Panc1 (cell line): ENCODE measurements around the gene CUL5. TPM values are rescaled to one million over a fixed set of nuclear protein-coding genes. Genes with fewer than 3 reads are reported as not detected.

Experiments used
- ATAC-seq: fragments of 200-7000 bp; cut with Tn5 transposase; 2 replicates; pipeline ENCODE4 v1.9.1; 2020; ENCODE audit warnings: mild to moderate bottlenecking, moderate library complexity
- BruUV-seq: library from RNA; stranded (reverse); fragments of 400-500 nt; replicated peaks from 2 replicates; lab custom pipeline; 2021; lab: Mats Ljungman, UMichigan
- CTCF ChIA-PET: fragments of 300-600 bp; sonication (Branson Sonifier 250); formaldehyde crosslinking; loops from one replicate; lab custom pipeline; 2022; ENCODE audit warnings: antibody characterized with exemption; lab: Charles Lee
- POLR2A ChIA-PET: fragments of 300-600 bp; sonication (Branson Sonifier 250); formaldehyde crosslinking; loops from one replicate; lab custom pipeline; 2022; ENCODE audit warnings: antibody characterized with exemption; lab: Charles Lee
- DNase-seq: peaks from one replicate; pipeline ENCODE4 v3.0.0-alpha.2; 2010; ENCODE audit warnings: low read depth, low spot score
- H3K27ac ChIP-seq: 2 replicates; pipeline ENCODE4 v1.5.1; 2011; ENCODE audit warnings: mild to moderate bottlenecking, low read length, inconsistent platforms
- H3K27me3 ChIP-seq: fragments of 200-500 bp; sonication (Bioruptor generic); 2 replicates; pipeline ENCODE4 v1.6.0; 2014; ENCODE audit warnings: low read length, inconsistent platforms; ENCODE audit not compliant: control insufficient read depth, insufficient read depth
- H3K36me3 ChIP-seq: fragments of 200-500 bp; sonication (Bioruptor generic); 2 replicates; pipeline ENCODE4 v1.5.1; 2014; ENCODE audit warnings: inconsistent platforms, mild to moderate bottlenecking, low read length, moderate library complexity; ENCODE audit not compliant: control insufficient read depth, insufficient read depth
- H3K4me1 ChIP-seq: 2 replicates; pipeline ENCODE4 v1.5.1; 2011; ENCODE audit warnings: inconsistent platforms, mild to moderate bottlenecking, low read length, moderate library complexity; ENCODE audit not compliant: control insufficient read depth, insufficient read depth
- H3K4me3 ChIP-seq, 2 experiments: 2 replicates each; pipeline ENCODE4 v1.5.1; 2011 to 2012; ENCODE audit warnings: low read depth in 2 of 2, low read length in 2 of 2, mild to moderate bottlenecking in 2 of 2, inconsistent platforms in 1 of 2, moderate library complexity in 1 of 2
- H3K9me3 ChIP-seq: fragments of 200-500 bp; sonication (Bioruptor generic); 2 replicates; pipeline ENCODE4 v1.5.1; 2014; ENCODE audit warnings: low read depth, mild to moderate bottlenecking, inconsistent platforms, low read length, moderate library complexity; ENCODE audit not compliant: control insufficient read depth, insufficient read depth
- POLR2AphosphoS5 ChIP-seq: IDR thresholded peaks from 2 replicates; pipeline ENCODE4 v1.6.1; 2012; ENCODE audit warnings: mild to moderate bottlenecking, low read depth, low read length, moderate library complexity
- SIN3A ChIP-seq: IDR thresholded peaks from 2 replicates; pipeline ENCODE4 v1.6.1; 2012; ENCODE audit warnings: low read depth, mild to moderate bottlenecking, low read length, moderate library complexity, borderline replicate concordance; ENCODE audit not compliant: insufficient read depth
- TCF7L2 ChIP-seq: IDR thresholded peaks from 2 replicates; pipeline ENCODE4 v1.6.1; 2011; ENCODE audit warnings: mild to moderate bottlenecking, low read depth, low read length, inconsistent platforms
- in situ Hi-C: cut with HindIII; loops from 2 replicates; pipeline ENCODE4 v1.10.0; 2016; ENCODE audit warnings: low sequenced_read_pairs, low pct_unique_long_range_greater_than_20kb
- intact Hi-C: fragments of 100-400 bp; cut with micrococcal nuclease; formaldehyde crosslinking; loops from one replicate; pipeline ENCODE4 v1.10.0; 2022; ENCODE audit not compliant: unreplicated experiment
- total RNA-seq: library from RNA; stranded (reverse); gene quantifications from one replicate; pipeline ENCODE4 v1.2.1, GENCODE V29; 2021; ENCODE audit not compliant: unreplicated experiment
- TF ChIP-seq, protein P1 (sequence below): fragments of 450-650 bp; IDR thresholded peaks from 2 replicates; pipeline ENCODE4 v1.5.1; 2017; ENCODE audit warnings: mild to moderate bottlenecking
- TF ChIP-seq, protein P2 (sequence below), 2 experiments: IDR thresholded peaks; 2 replicates each; pipeline ENCODE4 v1.6.1; 2011 to 2012; ENCODE audit warnings: low read depth in 2 of 2, control low read depth in 1 of 2, low read length in 1 of 2, mild to moderate bottlenecking in 1 of 2, moderate library complexity in 1 of 2; ENCODE audit not compliant: insufficient read depth in 1 of 2

Gene CUL5
- total RNA-seq, 1 experiment from 2014 or later: 56.5 TPM

DNA sequence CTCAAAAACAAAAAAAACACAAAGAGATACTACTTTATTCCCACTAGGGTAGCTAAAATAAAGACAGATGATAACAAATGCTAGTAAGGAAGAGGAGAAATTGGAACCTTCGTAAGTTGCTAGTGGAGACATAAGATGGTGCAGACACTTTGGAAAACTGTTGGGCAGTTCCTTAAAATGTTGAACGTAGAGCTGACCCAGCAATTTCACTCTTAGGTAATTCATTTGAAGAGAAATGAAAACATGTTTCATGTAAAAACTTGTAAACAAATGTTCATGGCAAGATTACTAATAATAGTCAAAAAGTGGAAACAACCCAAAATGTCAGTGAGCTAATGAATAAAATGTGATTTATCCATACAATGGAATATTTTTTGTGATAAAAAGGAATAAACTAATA lies 83.4 kb downstream of the CUL5 start:
- DNase-seq (no peak), ATAC-seq (no peak)
- Histone ChIP-seq H3K9me3 (no peaks in the 10 kb centered on the region), H3K27ac (no peak overlapping the region), H3K4me1 (peaks cover 12% of the 10 kb centered on the region; the same call in 1 of the 2 replicates), H3K4me3 (no peak overlapping the region), H3K27me3 (no peaks in the 10 kb centered on the region), H3K36me3 (peaks cover 14% of the 10 kb centered on the region)
- intact Hi-C loops (no loop called here), in situ Hi-C loops (no loop called here)
- CTCF ChIA-PET: no interaction called here
- POLR2A ChIA-PET: no interaction called here
- no TSS peak for BruUV-seq
- TF ChIP-seq, protein P1, sequence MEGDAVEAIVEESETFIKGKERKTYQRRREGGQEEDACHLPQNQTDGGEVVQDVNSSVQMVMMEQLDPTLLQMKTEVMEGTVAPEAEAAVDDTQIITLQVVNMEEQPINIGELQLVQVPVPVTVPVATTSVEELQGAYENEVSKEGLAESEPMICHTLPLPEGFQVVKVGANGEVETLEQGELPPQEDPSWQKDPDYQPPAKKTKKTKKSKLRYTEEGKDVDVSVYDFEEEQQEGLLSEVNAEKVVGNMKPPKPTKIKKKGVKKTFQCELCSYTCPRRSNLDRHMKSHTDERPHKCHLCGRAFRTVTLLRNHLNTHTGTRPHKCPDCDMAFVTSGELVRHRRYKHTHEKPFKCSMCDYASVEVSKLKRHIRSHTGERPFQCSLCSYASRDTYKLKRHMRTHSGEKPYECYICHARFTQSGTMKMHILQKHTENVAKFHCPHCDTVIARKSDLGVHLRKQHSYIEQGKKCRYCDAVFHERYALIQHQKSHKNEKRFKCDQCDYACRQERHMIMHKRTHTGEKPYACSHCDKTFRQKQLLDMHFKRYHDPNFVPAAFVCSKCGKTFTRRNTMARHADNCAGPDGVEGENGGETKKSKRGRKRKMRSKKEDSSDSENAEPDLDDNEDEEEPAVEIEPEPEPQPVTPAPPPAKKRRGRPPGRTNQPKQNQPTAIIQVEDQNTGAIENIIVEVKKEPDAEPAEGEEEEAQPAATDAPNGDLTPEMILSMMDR: no peak
- TF ChIP-seq POLR2AphosphoS5 (no peak), SIN3A (no peak), TCF7L2 (no peak)
- TF ChIP-seq, protein P2, sequence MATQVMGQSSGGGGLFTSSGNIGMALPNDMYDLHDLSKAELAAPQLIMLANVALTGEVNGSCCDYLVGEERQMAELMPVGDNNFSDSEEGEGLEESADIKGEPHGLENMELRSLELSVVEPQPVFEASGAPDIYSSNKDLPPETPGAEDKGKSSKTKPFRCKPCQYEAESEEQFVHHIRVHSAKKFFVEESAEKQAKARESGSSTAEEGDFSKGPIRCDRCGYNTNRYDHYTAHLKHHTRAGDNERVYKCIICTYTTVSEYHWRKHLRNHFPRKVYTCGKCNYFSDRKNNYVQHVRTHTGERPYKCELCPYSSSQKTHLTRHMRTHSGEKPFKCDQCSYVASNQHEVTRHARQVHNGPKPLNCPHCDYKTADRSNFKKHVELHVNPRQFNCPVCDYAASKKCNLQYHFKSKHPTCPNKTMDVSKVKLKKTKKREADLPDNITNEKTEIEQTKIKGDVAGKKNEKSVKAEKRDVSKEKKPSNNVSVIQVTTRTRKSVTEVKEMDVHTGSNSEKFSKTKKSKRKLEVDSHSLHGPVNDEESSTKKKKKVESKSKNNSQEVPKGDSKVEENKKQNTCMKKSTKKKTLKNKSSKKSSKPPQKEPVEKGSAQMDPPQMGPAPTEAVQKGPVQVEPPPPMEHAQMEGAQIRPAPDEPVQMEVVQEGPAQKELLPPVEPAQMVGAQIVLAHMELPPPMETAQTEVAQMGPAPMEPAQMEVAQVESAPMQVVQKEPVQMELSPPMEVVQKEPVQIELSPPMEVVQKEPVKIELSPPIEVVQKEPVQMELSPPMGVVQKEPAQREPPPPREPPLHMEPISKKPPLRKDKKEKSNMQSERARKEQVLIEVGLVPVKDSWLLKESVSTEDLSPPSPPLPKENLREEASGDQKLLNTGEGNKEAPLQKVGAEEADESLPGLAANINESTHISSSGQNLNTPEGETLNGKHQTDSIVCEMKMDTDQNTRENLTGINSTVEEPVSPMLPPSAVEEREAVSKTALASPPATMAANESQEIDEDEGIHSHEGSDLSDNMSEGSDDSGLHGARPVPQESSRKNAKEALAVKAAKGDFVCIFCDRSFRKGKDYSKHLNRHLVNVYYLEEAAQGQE (IDR thresholded peaks at IDR 0.05; ENCODE audit: insufficient read depth in 1 of 2, low read depth in 2 of 2, low read length in 1 of 2): no peak

DNA sequence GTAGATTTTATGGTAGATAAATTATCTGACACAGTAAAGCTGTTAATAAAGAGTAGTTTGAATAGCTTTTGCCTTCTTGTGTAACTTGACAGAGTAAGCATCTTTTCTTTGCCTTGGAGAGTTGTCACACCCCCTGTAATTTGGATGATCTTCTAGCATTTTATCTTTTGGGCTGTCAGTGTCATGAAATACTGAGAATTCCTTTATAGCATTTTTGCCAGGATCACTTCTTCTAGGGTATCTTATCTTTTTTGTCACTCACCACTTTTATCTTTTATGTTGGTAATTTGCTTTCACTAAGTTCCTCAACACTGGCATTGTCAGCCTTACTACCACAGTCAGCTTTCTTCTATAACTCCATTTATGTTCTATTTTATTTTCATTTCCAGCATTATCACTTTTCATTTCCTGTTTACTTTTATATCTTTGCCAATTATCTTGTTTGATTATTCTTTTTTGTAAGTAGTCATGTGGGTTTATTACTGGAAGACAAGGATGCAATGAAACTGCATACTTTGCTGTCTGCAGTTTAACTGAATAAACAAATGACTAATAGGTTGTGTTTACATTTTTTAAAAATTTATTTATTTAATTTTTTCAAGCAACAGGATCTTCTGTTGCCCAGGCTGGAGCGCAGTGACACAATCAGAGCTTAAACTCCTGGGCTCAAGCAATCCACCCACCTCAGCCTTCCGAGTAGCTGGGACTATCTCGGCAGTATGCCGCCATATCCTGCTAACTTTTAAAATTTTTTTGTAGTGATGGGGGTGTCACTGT lies 84.6 kb downstream of the CUL5 start:
- ATAC-seq: peak; percentile 97
- peaks cover 24% of the 10 kb centered on the region for H3K36me3 ChIP-seq
- H3K27me3 ChIP-seq: no peaks in the 10 kb centered on the region
- H3K4me3 ChIP-seq: peak overlapping the region in 1 of 2 experiments; percentile 17; a peak in 1 of 4 replicates
- DNase-seq: peak; percentile 81
- in situ Hi-C loops: no loop called here
- CTCF ChIA-PET: interaction anchor here (0.6 kb wide), 1 partner anchor 26 kb away, joined by 4 read pairs; no protein-coding TSS in a partner anchor
- POLR2A ChIA-PET: interaction anchor here (0.6 kb wide), 1 partner anchor 18 kb away, joined by 3 read pairs; no protein-coding TSS in a partner anchor
- intact Hi-C loops: no loop called here
- H3K9me3 ChIP-seq: no peaks in the 10 kb centered on the region
- peak; percentile 80; the same call in 1 of the 2 replicates for TF ChIP-seq POLR2AphosphoS5
- TF ChIP-seq, protein P1: no peak
- peak; percentile 65 for TF ChIP-seq TCF7L2
- TF ChIP-seq, protein P2 (IDR thresholded peaks at IDR 0.05; ENCODE audit: insufficient read depth in 1 of 2, low read depth in 2 of 2, low read length in 1 of 2): no peak
- TF ChIP-seq SIN3A: no peak
- peak overlapping the region; percentile 58 for H3K27ac ChIP-seq
- BruUV-seq: no TSS peak
- peaks cover 12% of the 10 kb centered on the region; the same call in 1 of the 2 replicates for H3K4me1 ChIP-seq
